Peyer's patch (tissue), 4 donors: ENCODE results near the gene PCNX1.

Source experiments
- CTCF ChIP-seq, 6 experiments: fragments of 450-650 bp in 4 of 6; fragments of 200-600 bp in 2 of 6; sonication (generic) in 1 of 6; IDR thresholded peaks; one replicate each; pipeline ENCODE4 v1.5.1; 2017 to 2019; ENCODE audit warnings: antibody characterized with exemption in 6 of 6, mild to moderate bottlenecking in 3 of 6, moderate library complexity in 1 of 6
- POLR2A ChIP-seq, 2 donors: fragments of 450-650 bp; IDR thresholded peaks; one replicate each; pipeline ENCODE4 v1.5.1; 2017; ENCODE audit warnings: antibody characterized with exemption in 2 of 2, mild to moderate bottlenecking in 2 of 2, moderate library complexity in 2 of 2

DNA sequence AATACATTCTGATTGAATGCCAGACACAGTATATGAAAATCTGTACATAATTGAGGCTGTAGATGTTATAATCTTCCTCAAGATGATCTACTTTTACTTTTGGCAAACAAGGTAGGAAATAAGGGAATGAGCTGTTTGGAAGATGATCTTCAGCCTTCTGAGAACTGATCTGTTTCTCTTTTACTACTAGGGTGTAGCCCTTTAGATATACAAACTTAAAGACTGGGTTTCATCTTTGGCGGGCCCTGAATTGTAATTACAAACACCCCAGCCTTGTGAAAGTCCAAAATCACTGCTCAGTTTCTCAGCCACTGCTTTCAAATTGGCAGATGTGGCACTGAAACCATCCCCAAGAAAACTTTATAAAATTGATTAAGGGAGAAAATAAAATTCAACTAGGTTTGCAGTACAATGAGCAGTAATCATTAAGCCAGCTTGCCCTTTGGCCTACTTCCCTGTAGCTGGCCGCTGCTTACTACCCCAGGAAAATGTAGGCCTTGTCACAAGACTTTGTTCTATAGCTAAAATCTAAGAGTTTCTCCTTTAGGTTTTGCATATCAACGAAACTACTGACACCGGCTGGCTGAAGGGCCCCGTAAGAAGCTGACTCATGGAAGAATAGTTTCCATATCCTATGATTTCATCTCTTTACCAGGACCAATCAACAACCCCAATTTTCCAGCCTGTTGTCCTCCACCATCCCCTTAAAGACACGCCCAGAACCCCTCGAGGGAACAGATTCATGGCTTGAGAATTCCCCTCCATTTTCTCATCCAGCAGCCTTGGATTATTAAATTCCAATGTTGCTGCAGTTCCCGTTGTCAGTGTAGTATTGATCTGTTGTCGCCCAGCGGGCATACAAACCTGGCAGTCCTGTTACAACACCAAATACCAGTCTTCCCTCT lies 210.8 kb downstream of the PCNX1 start:
- TF ChIP-seq CTCF (IDR thresholded peaks at IDR 0.05) (no peak), POLR2A (IDR thresholded peaks at IDR 0.05) (no peak)
